Astrocyte (in vitro differentiated cells and primary cell): Measurements from ENCODE around the gene ZFYVE27. TPM values are rescaled to one million over a fixed set of nuclear protein-coding genes. Genes with fewer than 3 reads are reported as not detected.

Experiments used
- DNase-seq: peaks from one replicate; pipeline ENCODE4 v3.0.0-alpha.2; 2010; ENCODE audit warnings: low read depth
- FAIRE-seq: peaks from 2 replicates; lab custom pipeline; 2011; peaks lifted over from hg19 to GRCh38; lab: Jason Lieb, UNC
- H2AFZ ChIP-seq: 2 replicates; pipeline ENCODE4 v1.6.0; 2012; ENCODE audit warnings: low read depth, low read length, inconsistent platforms
- H3K27ac ChIP-seq: 2 replicates; pipeline ENCODE4 v1.5.1; 2011; ENCODE audit warnings: low read depth, low read length, inconsistent platforms
- H3K27me3 ChIP-seq: 2 replicates; pipeline ENCODE4 v1.6.0; 2011; ENCODE audit warnings: low read length, inconsistent platforms; ENCODE audit not compliant: insufficient read depth
- H3K36me3 ChIP-seq: 2 replicates; pipeline ENCODE4 v1.5.1; 2011; ENCODE audit warnings: low read length, inconsistent platforms; ENCODE audit not compliant: insufficient read depth
- H3K4me1 ChIP-seq: 2 replicates; pipeline ENCODE4 v1.5.1; 2011; ENCODE audit warnings: low read length, inconsistent platforms; ENCODE audit not compliant: insufficient read depth
- H3K4me2 ChIP-seq: 2 replicates; pipeline ENCODE4 v1.6.0; 2012; ENCODE audit warnings: low read length, inconsistent platforms
- H3K4me3 ChIP-seq: 2 replicates; pipeline ENCODE4 v1.5.1; 2011; ENCODE audit warnings: low read depth, mild to moderate bottlenecking, low read length, inconsistent platforms; ENCODE audit not compliant: insufficient read depth
- H3K79me2 ChIP-seq: 2 replicates; pipeline ENCODE4 v1.6.0; 2012; ENCODE audit warnings: mild to moderate bottlenecking, low read length, inconsistent platforms; ENCODE audit not compliant: insufficient read depth
- H3K9ac ChIP-seq: 2 replicates; pipeline ENCODE4 v1.6.0; 2012; ENCODE audit warnings: mild to moderate bottlenecking, low read length, inconsistent platforms
- H3K9me3 ChIP-seq: 2 replicates; pipeline ENCODE4 v1.5.1; 2012; ENCODE audit warnings: low read depth, mild to moderate bottlenecking, low read length, inconsistent platforms; ENCODE audit not compliant: insufficient read depth
- H4K20me1 ChIP-seq: 2 replicates; pipeline ENCODE4 v1.6.0; 2012; ENCODE audit warnings: low read length, inconsistent platforms; ENCODE audit not compliant: insufficient read depth
- H3K27ac Mint-ChIP-seq: one replicate; pipeline ENCODE4 v1.8.0; 2021; ENCODE audit warnings: mild to moderate bottlenecking, mixed read lengths; ENCODE audit not compliant: unreplicated experiment
- H3K27me3 Mint-ChIP-seq: one replicate; pipeline ENCODE4 v1.8.0; 2021; ENCODE audit warnings: low read depth, mixed read lengths; ENCODE audit not compliant: unreplicated experiment
- H3K36me3 Mint-ChIP-seq: one replicate; pipeline ENCODE4 v1.8.0; 2021; ENCODE audit warnings: low read depth, mixed read lengths; ENCODE audit not compliant: unreplicated experiment
- H3K4me1 Mint-ChIP-seq: one replicate; pipeline ENCODE4 v1.8.0; 2021; ENCODE audit warnings: low read depth, mixed read lengths; ENCODE audit not compliant: unreplicated experiment
- H3K4me3 Mint-ChIP-seq: one replicate; pipeline ENCODE4 v1.8.0; 2021; ENCODE audit warnings: mild to moderate bottlenecking, moderate library complexity, mixed read lengths; ENCODE audit not compliant: unreplicated experiment
- H3K9me3 Mint-ChIP-seq: one replicate; pipeline ENCODE4 v1.8.0; 2021; ENCODE audit warnings: mild to moderate bottlenecking, mixed read lengths; ENCODE audit not compliant: unreplicated experiment
- EZH2 ChIP-seq: IDR thresholded peaks from 2 replicates; pipeline ENCODE4 v1.6.1; 2012; ENCODE audit warnings: mild to moderate bottlenecking, low read length, inconsistent platforms; ENCODE audit not compliant: insufficient read depth
- total RNA-seq: library from RNA; stranded (reverse); gene quantifications from 2 replicates; pipeline ENCODE4 v1.2.1, GENCODE V29; 2021
- TF ChIP-seq, protein P1 (sequence below): IDR thresholded peaks from 2 replicates; pipeline ENCODE4 v1.5.1; 2011; ENCODE audit warnings: low read depth, mild to moderate bottlenecking, inconsistent platforms, low read length, moderate library complexity; ENCODE audit not compliant: insufficient read depth

Gene ZFYVE27
- total RNA-seq, 1 donor from 2014 or later = 32.8 TPM

DNA sequence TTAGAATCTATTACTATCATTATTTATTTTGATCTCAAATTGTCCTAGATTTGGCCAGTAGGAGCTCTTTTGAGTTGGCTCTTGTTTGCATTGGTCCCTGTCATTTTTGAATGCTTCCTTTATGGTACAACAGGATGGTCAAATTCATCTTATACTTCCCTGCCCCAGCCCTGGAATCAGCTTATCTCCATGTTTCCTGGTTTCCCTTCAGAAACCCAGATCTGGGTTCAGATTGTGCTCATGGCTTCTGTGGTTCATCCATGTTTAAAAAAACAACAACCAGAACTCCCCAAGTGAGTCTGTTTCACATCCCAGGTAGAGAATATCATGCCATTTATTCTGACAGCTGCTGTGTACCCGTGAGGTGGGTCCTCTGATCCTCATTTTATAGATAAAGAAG is 10.6 kb downstream of the ZFYVE27 start:
- peaks cover 33% of the 10 kb centered on the region for H3K36me3 ChIP-seq
- H3K36me3 Mint-ChIP-seq = peaks cover 23% of the 10 kb centered on the region

DNA sequence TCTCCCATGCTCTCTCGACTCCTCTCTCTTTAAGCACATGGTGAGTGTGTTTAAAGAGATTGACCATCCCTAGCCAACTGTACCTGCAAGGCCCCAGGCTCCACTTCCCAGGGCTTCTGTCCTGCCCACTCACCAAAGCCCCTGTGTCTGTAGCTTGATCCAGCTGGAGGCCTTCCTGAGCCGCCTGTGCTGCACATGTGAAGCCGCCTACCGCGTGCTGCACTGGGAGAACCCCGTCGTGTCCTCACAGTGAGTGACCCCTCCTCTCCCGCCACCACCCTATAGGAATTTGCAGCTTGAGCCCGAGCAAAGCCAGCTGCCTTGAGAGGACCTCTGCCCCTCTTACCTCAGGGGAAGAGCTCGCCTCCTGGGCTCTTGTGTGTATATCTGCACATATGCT is 11.2 kb downstream of the ZFYVE27 start:
- Mint-ChIP-seq H3K27ac (no peak overlapping the region), H3K36me3 (peaks cover 25% of the 10 kb centered on the region), H3K4me3 (no peak overlapping the region), H3K9me3 (no peaks in the 10 kb centered on the region), H3K4me1 (peaks cover 4% of the 10 kb centered on the region), H3K27me3 (no peaks in the 10 kb centered on the region)
- TF ChIP-seq, protein P1, sequence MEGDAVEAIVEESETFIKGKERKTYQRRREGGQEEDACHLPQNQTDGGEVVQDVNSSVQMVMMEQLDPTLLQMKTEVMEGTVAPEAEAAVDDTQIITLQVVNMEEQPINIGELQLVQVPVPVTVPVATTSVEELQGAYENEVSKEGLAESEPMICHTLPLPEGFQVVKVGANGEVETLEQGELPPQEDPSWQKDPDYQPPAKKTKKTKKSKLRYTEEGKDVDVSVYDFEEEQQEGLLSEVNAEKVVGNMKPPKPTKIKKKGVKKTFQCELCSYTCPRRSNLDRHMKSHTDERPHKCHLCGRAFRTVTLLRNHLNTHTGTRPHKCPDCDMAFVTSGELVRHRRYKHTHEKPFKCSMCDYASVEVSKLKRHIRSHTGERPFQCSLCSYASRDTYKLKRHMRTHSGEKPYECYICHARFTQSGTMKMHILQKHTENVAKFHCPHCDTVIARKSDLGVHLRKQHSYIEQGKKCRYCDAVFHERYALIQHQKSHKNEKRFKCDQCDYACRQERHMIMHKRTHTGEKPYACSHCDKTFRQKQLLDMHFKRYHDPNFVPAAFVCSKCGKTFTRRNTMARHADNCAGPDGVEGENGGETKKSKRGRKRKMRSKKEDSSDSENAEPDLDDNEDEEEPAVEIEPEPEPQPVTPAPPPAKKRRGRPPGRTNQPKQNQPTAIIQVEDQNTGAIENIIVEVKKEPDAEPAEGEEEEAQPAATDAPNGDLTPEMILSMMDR = no peak
- TF ChIP-seq EZH2 = no peak
- H2AFZ ChIP-seq = no peak overlapping the region
- no peak overlapping the region for H3K27ac ChIP-seq
- peaks cover 26% of the 10 kb centered on the region for H4K20me1 ChIP-seq
- no peaks in the 10 kb centered on the region for H3K4me1 ChIP-seq
- no peak for FAIRE-seq
- H3K4me3 ChIP-seq = no peak overlapping the region
- H3K79me2 ChIP-seq = peaks cover 17% of the 10 kb centered on the region
- H3K9me3 ChIP-seq = no peaks in the 10 kb centered on the region
- no peak overlapping the region for H3K4me2 ChIP-seq
- peaks cover 33% of the 10 kb centered on the region for H3K36me3 ChIP-seq
- no peak for DNase-seq
- no peaks in the 10 kb centered on the region for H3K27me3 ChIP-seq
- no peak overlapping the region for H3K9ac ChIP-seq

More for the DNA sequence above, 10.6 kb downstream of the ZFYVE27 start:
- Histone ChIP-seq H3K9me3 (no peaks in the 10 kb centered on the region), H3K27ac (no peak overlapping the region), H3K4me2 (no peak overlapping the region), H2AFZ (no peak overlapping the region), H3K4me3 (no peak overlapping the region), H3K9ac (no peak overlapping the region), H4K20me1 (peaks cover 30% of the 10 kb centered on the region), H3K4me1 (no peaks in the 10 kb centered on the region), H3K27me3 (no peaks in the 10 kb centered on the region), H3K79me2 (peaks cover 20% of the 10 kb centered on the region)
- DNase-seq (no peak), FAIRE-seq (no peak)
- Mint-ChIP-seq H3K27ac (no peak overlapping the region), H3K4me1 (peaks cover 4% of the 10 kb centered on the region), H3K27me3 (no peaks in the 10 kb centered on the region), H3K4me3 (no peak overlapping the region), H3K9me3 (no peaks in the 10 kb centered on the region)
- TF ChIP-seq, protein P1 = no peak
- no peak for TF ChIP-seq EZH2

DNA sequence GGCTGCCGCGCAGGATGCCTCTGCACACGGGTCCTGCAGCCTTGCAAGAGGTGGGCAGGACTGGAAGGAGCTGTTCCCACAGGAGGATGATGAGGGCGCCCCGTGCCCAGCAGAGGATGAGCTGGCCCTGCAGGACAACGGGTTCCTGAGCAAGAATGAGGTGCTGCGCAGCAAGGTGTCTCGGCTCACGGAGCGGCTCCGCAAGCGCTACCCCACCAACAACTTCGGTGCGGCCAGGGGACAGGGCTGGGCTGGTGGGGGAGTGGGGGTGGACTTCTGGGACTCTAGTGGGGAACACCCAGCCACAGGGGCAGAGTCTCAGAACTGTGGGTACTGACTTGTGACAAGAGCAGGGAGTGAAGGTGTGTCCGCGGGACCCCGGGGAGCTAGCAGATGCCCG is 16.0 kb downstream of the ZFYVE27 start:
- Histone ChIP-seq H2AFZ (no peak overlapping the region), H3K9me3 (no peaks in the 10 kb centered on the region), H3K36me3 (peaks cover 35% of the 10 kb centered on the region), H3K4me3 (no peak overlapping the region), H3K27ac (no peak overlapping the region), H3K4me1 (no peaks in the 10 kb centered on the region), H3K4me2 (no peak overlapping the region), H3K79me2 (no peaks in the 10 kb centered on the region), H4K20me1 (peaks cover 13% of the 10 kb centered on the region), H3K9ac (no peak overlapping the region), H3K27me3 (no peaks in the 10 kb centered on the region)
- Mint-ChIP-seq H3K27ac (no peak overlapping the region), H3K9me3 (no peaks in the 10 kb centered on the region), H3K4me1 (no peaks in the 10 kb centered on the region), H3K4me3 (no peak overlapping the region), H3K36me3 (peaks cover 34% of the 10 kb centered on the region), H3K27me3 (no peaks in the 10 kb centered on the region)
- TF ChIP-seq EZH2 = no peak
- TF ChIP-seq, protein P1 = no peak
- no peak for DNase-seq
- FAIRE-seq = no peak
